K562 (cell line): ENCODE measurements around the gene KIF17. TPM values are rescaled to one million over a fixed set of nuclear protein-coding genes. Genes with fewer than 3 reads are reported as not detected.
A peak's percentile ranks its signal among the peaks of the same experiment; 100 is the strongest.

Source experiments
- CBX8 ChIP-seq: fragments of 200-600 bp; sonication (generic); IDR thresholded peaks from 2 replicates; pipeline ENCODE4 v1.6.1; 2012; ENCODE audit warnings: borderline replicate concordance, mixed run types, low read depth, mild to moderate bottlenecking, moderate library complexity, mixed read lengths, low read length, control low read depth, inconsistent platforms; ENCODE audit not compliant: poor library complexity, severe bottlenecking; ENCODE audit errors: extremely low read depth
- ESRRA ChIP-seq: fragments of 450-650 bp; IDR thresholded peaks from 2 replicates; pipeline ENCODE4 v1.6.1; 2014; ENCODE audit warnings: low read depth, mild to moderate bottlenecking, moderate library complexity, borderline replicate concordance
- ETS1 ChIP-seq: conservative IDR thresholded peaks from 2 replicates; pipeline ENCODE4 v1.6.1; 2011; ENCODE audit warnings: low read depth, mild to moderate bottlenecking, low read length; ENCODE audit not compliant: control insufficient read depth
- HDAC3 ChIP-seq: fragments of 450-650 bp; IDR thresholded peaks from 2 replicates; pipeline ENCODE4 v1.6.1; 2018; ENCODE audit warnings: borderline replicate concordance, mild to moderate bottlenecking, moderate library complexity; ENCODE audit not compliant: partially characterized antibody
- HEY1 ChIP-seq: fragments of 250-450 bp; sonication (Bioruptor Pico); IDR thresholded peaks from 2 replicates; pipeline ENCODE4 v1.5.0; 2020; ENCODE audit warnings: mild to moderate bottlenecking, moderate library complexity, borderline replicate concordance
- HIVEP1 ChIP-seq: fragments of 250-450 bp; sonication (Bioruptor Pico); IDR thresholded peaks from 2 replicates; pipeline ENCODE4 v1.4.0; 2020; ENCODE audit warnings: mild to moderate bottlenecking
- KDM4B ChIP-seq, 2 experiments: fragments of 450-650 bp in 1 of 2; sonication (generic) in 1 of 2; IDR thresholded peaks; 2 replicates each; pipeline ENCODE4 v1.6.1; 2016 to 2017; ENCODE audit warnings: borderline replicate concordance in 2 of 2, antibody characterized with exemption in 1 of 2, low read depth in 1 of 2, mild to moderate bottlenecking in 1 of 2
- MEF2A ChIP-seq: IDR thresholded peaks from 2 replicates; pipeline ENCODE4 v1.6.1; 2011; ENCODE audit warnings: low read depth, mild to moderate bottlenecking, low read length, moderate library complexity; ENCODE audit not compliant: control insufficient read depth
- MEF2D ChIP-seq: conservative IDR thresholded peaks from 2 replicates; pipeline ENCODE4 v1.6.1; 2016; ENCODE audit warnings: low read depth, missing genetic modification characterization, missing compliant biosample characterization
- MYBL2 ChIP-seq, 2 experiments: fragments of 450-650 bp in 1 of 2; sonication (generic) in 1 of 2; formaldehyde crosslinking in 1 of 2; IDR thresholded peaks; 2 replicates each; pipeline versions ENCODE4 v1.6.1 to v1.8.1; 2017 to 2022; ENCODE audit warnings: borderline replicate concordance in 1 of 2, inconsistent platforms in 1 of 2, low read depth in 1 of 2, mild to moderate bottlenecking in 1 of 2, missing genetic modification reagents in 1 of 2, moderate library complexity in 1 of 2
- NFIX ChIP-seq: fragments of 250-450 bp; sonication (Bioruptor Pico); IDR thresholded peaks from 2 replicates; pipeline ENCODE4 v1.4.0; 2020; ENCODE audit warnings: low read depth, mild to moderate bottlenecking, moderate library complexity
- NR2F6 ChIP-seq: fragments of 450-650 bp; formaldehyde crosslinking; IDR thresholded peaks from 2 replicates; pipeline ENCODE4 v1.4.0; 2020; ENCODE audit warnings: mild to moderate bottlenecking
- RB1 ChIP-seq: fragments of 450-650 bp; IDR thresholded peaks from 2 replicates; pipeline ENCODE4 v1.6.1; 2017; ENCODE audit warnings: low read depth, mild to moderate bottlenecking
- RBM17 ChIP-seq: fragments of 200-400 bp; formaldehyde crosslinking; IDR thresholded peaks from 2 replicates; pipeline ENCODE4 v1.6.1; 2017; ENCODE audit warnings: low read depth, mild to moderate bottlenecking, low read length, borderline replicate concordance
- SAFB2 ChIP-seq: fragments of 200-400 bp; formaldehyde crosslinking; IDR thresholded peaks from 2 replicates; pipeline ENCODE4 v1.6.1; 2018; ENCODE audit warnings: borderline replicate concordance, low read length, low read depth, moderate library complexity; ENCODE audit not compliant: severe bottlenecking
- SIN3A ChIP-seq, 2 experiments: fragments of 150-350 bp in 1 of 2; IDR thresholded peaks; 2 replicates each; pipeline ENCODE4 v1.6.1; 2011 to 2016; ENCODE audit warnings: borderline replicate concordance in 2 of 2, low read depth in 2 of 2, low read length in 2 of 2, mild to moderate bottlenecking in 2 of 2, moderate library complexity in 2 of 2; ENCODE audit not compliant: control insufficient read depth in 1 of 2
- TCFL5 ChIP-seq: fragments of 250-450 bp; sonication (Bioruptor Pico); conservative IDR thresholded peaks from 2 replicates; pipeline ENCODE4 v1.6.1; 2021; ENCODE audit warnings: mild to moderate bottlenecking, moderate library complexity, matching md5 sums
- ZNF140 ChIP-seq: fragments of 250-450 bp; sonication (Bioruptor Pico); IDR thresholded peaks from 2 replicates; pipeline ENCODE4 v1.8.0; 2021; ENCODE audit warnings: moderate library complexity, mild to moderate bottlenecking, inconsistent platforms
- ZNF316 ChIP-seq: fragments of 450-650 bp; IDR thresholded peaks from 2 replicates; pipeline ENCODE4 v1.6.1; 2016
- ZSCAN32 ChIP-seq: fragments of 450-650 bp; formaldehyde crosslinking; IDR thresholded peaks from 2 replicates; pipeline ENCODE4 v1.4.0; 2020; ENCODE audit warnings: mild to moderate bottlenecking, moderate library complexity
- polyA plus RNA-seq, 8 experiments: library from polyadenylated mRNA; depleted of rRNA in 4 of 8; stranded (reverse) in 5 of 8; unstranded in 3 of 8; fragments of >200 nt; fragmentation: Nextera tagmentation in 2 of 8; fragmentation: Illumina TruSeq in 1 of 8; extraction: Ambion mirVana in 2 of 8; extraction: Trizol in 1 of 8; gene quantifications; 2 replicates each; pipeline versions ENCODE4 v1.2.1 to v1.2.3, GENCODE V29; 2011 to 2014; ENCODE audit warnings: inconsistent platforms in 1 of 8, missing spikeins in 1 of 8
- total RNA-seq, 7 experiments: library from RNA; depleted of rRNA in 6 of 7; stranded (reverse); fragments of >200 nt in 6 of 7; fragmentation: Illumina TruSeq in 2 of 7; extraction: Trizol in 2 of 7; gene quantifications; 2 replicates each; pipeline versions ENCODE4 v1.2.1 to v1.2.3, GENCODE V29; 2011 to 2021; ENCODE audit warnings: low replicate concordance in 1 of 7
- TF ChIP-seq, protein P1 (sequence below): sonication (generic); formaldehyde crosslinking; IDR thresholded peaks from 2 replicates; pipeline ENCODE4 v1.8.0; 2022; ENCODE audit warnings: mild to moderate bottlenecking, missing genetic modification reagents

Gene KIF17
- total and polyA plus RNA-seq, 9 of the 15 experiments (the other 6 are each of a cell fraction or from before 2014, with no cell fraction given) = 0.04 to 0.47 (median 0.18) TPM; not detected in 5

DNA sequence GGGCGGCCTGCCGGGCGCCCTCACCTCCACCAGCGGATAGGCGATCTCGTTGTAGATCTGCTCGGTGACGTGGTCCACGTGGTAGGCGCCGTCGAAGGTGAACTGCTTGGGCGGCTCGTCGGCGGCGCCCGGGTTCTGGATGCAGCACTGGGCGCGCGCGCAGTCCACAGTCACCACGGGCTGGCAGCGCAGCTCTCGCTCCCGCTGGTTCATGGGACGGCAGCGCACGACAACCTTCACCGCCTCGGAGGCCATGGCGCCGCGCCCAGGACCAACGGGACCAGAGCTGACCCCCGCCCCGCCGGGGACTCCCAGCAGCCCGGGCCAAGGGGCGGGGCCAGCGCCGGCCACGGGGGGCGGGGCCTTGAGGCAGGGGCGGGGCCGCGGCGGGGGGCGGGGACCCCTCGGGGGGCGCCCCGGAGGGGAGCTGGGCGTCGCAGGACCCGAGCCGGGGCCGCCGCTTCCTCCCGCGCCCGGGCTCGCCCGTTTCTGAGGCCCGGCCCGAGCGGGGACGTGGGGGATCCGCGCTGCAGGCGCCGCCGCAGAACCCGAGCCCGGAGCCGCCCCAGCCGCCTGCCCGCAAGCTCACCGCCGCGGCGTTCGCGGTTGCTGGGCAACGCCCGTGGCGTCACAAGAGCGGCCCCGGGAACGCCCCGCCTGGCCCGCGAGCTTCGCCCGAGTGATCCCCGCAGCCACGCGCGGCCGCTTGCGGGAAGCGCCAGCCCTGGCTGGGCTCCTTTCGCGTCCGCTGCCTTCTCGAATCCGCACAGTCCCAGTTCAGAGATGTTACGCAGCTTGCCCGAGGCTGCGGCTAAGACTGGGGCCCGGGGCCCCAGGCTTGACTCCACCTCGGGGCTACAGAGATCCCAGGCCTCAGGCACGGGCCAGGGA lies at the start of gene KIF17 (continued):
- peak; percentile 78; the same call in 1 of the 2 replicates for TF ChIP-seq ETS1
- TF ChIP-seq SIN3A (IDR thresholded peaks at IDR 0.05; ENCODE audit: borderline replicate concordance in 2 of 2, control insufficient read depth in 1 of 2, low read depth in 2 of 2, low read length in 2 of 2) = peak; percentile 80 to 95; a peak in 3 of 4 replicates
- no peak for TF ChIP-seq TCFL5 (CRISPR knock-in tag)
- no peak for TF ChIP-seq HIVEP1
- TF ChIP-seq, protein P1, sequence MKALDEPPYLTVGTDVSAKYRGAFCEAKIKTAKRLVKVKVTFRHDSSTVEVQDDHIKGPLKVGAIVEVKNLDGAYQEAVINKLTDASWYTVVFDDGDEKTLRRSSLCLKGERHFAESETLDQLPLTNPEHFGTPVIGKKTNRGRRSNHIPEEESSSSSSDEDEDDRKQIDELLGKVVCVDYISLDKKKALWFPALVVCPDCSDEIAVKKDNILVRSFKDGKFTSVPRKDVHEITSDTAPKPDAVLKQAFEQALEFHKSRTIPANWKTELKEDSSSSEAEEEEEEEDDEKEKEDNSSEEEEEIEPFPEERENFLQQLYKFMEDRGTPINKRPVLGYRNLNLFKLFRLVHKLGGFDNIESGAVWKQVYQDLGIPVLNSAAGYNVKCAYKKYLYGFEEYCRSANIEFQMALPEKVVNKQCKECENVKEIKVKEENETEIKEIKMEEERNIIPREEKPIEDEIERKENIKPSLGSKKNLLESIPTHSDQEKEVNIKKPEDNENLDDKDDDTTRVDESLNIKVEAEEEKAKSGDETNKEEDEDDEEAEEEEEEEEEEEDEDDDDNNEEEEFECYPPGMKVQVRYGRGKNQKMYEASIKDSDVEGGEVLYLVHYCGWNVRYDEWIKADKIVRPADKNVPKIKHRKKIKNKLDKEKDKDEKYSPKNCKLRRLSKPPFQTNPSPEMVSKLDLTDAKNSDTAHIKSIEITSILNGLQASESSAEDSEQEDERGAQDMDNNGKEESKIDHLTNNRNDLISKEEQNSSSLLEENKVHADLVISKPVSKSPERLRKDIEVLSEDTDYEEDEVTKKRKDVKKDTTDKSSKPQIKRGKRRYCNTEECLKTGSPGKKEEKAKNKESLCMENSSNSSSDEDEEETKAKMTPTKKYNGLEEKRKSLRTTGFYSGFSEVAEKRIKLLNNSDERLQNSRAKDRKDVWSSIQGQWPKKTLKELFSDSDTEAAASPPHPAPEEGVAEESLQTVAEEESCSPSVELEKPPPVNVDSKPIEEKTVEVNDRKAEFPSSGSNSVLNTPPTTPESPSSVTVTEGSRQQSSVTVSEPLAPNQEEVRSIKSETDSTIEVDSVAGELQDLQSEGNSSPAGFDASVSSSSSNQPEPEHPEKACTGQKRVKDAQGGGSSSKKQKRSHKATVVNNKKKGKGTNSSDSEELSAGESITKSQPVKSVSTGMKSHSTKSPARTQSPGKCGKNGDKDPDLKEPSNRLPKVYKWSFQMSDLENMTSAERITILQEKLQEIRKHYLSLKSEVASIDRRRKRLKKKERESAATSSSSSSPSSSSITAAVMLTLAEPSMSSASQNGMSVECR = peak; percentile 82
- peak; percentile 59; the same call in 1 of the 2 replicates for TF ChIP-seq RB1
- no peak for TF ChIP-seq NFIX (CRISPR knock-in tag)
- TF ChIP-seq SAFB2 = no peak
- peak; percentile 34; the same call in 1 of the 2 replicates for TF ChIP-seq ESRRA
- TF ChIP-seq HDAC3 = no peak
- TF ChIP-seq MEF2D (tag) = no peak
- no peak for TF ChIP-seq ZNF140 (CRISPR knock-in tag)
- TF ChIP-seq ZSCAN32 (CRISPR knock-in tag) = no peak
- no peak for TF ChIP-seq KDM4B (IDR thresholded peaks at IDR 0.05; ENCODE audit: borderline replicate concordance in 2 of 2, low read depth in 1 of 2)
- TF ChIP-seq MYBL2 (IDR thresholded peaks at IDR 0.05; ENCODE audit: low read depth) = no peak
- no peak for TF ChIP-seq MYBL2 (CRISPR knock-in tag; IDR thresholded peaks at IDR 0.05; ENCODE audit: borderline replicate concordance)
- TF ChIP-seq MEF2A = no peak
- TF ChIP-seq HEY1 (CRISPR knock-in tag) = no peak
- no peak for TF ChIP-seq NR2F6 (CRISPR knock-in tag)
- TF ChIP-seq CBX8 = no peak
- no peak for TF ChIP-seq RBM17
- no peak for TF ChIP-seq ZNF316
